ENCODE results near the gene RIMS3.
"Not testable (repeated sequence)": the region's sequence is repeated elsewhere in the genome, so short reads cannot be mapped to it uniquely, and the experiment has no call there.

Gene RIMS3

GRCh38 chr1:40582116-40582515 is 83.4 kb downstream of the RIMS3 start:
- no peak for DNase-seq

- no peak for DNase-seq
Observed at GRCh38 chr1:40575336-40575735, 90.1 kb downstream of the RIMS3 start.

GRCh38 chr1:40574805-40575204 is 90.7 kb downstream of the RIMS3 start:
- not testable (repeated sequence) for DNase-seq

Measured in RPMI8226 (cell line).